ENCODE data around the gene NAP1L1. TPM values are rescaled to one million over a fixed set of nuclear protein-coding genes. Genes with fewer than 3 reads are reported as not detected.
"Not testable (repeated sequence)": the region's sequence is repeated elsewhere in the genome, so short reads cannot be mapped to it uniquely, and the experiment has no call there.

The NAP1L1 gene
- total RNA-seq, 2 experiments from 2014 or later, result 938 to 984 TPM

GRCh38 chr12:76006028-76006925 is 78.2 kb downstream of the NAP1L1 start:
- CTCF ChIA-PET, result no interaction called here
- POLR2A ChIA-PET, result no interaction called here

DNA sequence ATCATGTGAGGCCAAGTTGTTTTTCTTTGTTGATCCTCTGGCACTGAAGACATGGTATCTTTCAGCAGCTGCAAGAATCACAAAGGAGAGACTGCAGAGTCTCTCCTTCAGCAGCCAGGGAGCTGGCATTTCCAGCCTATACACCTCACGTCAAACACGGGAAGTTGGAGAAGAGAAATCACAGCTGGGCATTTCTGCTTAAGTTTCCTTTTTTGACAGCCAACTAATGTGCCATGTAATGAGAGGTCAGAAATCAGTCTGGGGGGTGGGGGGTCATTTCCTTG is 81.2 kb downstream of the NAP1L1 start:
- CTCF ChIA-PET, result no interaction called here

GRCh38 chr12:76002598-76003354 is 81.7 kb downstream of the NAP1L1 start:
- ChIA-PET CTCF (interaction anchor here (1.4 kb wide), 1 partner anchor 9 kb away, joined by 3 read pairs; no protein-coding TSS in a partner anchor), POLR2A (no interaction called here)

More for the DNA sequence above, 81.2 kb downstream of the NAP1L1 start:
- POLR2A ChIA-PET, result no interaction called here

GRCh38 chr12:75998292-75999063 is 86.0 kb downstream of the NAP1L1 start:
- CTCF ChIA-PET, result no interaction called here
- POLR2A ChIA-PET, result no interaction called here

DNA sequence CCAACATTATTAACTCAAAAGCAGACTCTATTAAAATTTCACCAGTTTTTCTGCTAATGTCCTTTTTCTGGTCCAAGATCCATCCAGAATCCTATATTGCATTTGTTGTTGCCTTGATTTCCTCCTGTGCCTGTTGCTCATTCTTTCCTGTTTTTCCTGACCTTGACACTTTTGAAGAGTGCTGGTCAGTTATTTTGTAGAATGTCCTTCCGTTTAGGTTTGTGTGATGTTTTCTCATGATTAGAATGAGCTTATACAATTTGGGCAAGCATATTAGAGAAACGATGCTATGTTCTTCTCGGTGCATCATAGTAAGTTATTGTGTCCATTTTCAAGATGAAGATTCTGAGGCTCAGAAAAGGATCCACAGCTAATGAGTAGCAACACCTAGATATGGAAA is 86.8 kb downstream of the NAP1L1 start:
- ChIA-PET POLR2A (no interaction called here), CTCF (no interaction called here)

- CTCF ChIA-PET, result interaction anchor here (1.0 to 1.2 kb wide), 2 partner anchors 10 to 15 kb away, joined by 3 to 7 read pairs; no protein-coding TSS in a partner anchor
- POLR2A ChIA-PET, result interaction anchor here (1.1 kb wide), 1 partner anchor 34 kb away, joined by 4 read pairs; the partner anchor contains the start of gene PHLDA1
Observed at GRCh38 chr12:75996861-75997447, 87.5 kb downstream of the NAP1L1 start.

DNA sequence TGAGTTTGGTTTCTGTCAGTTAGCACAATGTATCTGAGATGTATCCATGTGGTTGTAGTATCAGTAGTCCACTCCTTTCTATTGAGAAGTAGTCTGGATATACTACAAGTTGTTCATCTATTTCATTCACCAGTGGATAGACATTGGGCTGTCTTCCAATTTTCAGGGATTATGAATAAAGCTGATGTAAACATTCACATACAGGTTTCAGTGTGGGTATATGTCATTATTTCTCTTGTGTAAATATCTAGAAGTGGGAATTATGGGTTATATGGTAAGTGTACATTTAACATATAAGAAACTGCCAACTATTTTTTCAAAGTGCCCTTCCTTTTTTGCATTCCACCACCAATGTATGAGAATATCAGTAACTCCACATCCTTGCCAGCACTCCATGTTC is 88.8 kb downstream of the NAP1L1 start:
- CTCF ChIA-PET, result interaction anchor here (1.0 to 1.2 kb wide), 2 partner anchors 9 to 16 kb away, joined by 3 to 7 read pairs; no protein-coding TSS in a partner anchor
- POLR2A ChIA-PET, result interaction anchor here (1.1 kb wide), 1 partner anchor 36 kb away, joined by 3 read pairs; the partner anchor contains the start of gene PHLDA1

GRCh38 chr12:75994069-75994740 is 90.3 kb downstream of the NAP1L1 start:
- CTCF ChIA-PET, result interaction anchor here (0.6 to 1.5 kb wide), 4 partner anchors 17 to 588 kb away, joined by 3 to 4 read pairs (median 3); partner anchors contain the start of gene PHLDA1
- POLR2A ChIA-PET, result interaction anchor here (0.6 to 1.9 kb wide), 3 partner anchors 27 to 164 kb away, joined by 3 to 8 read pairs (median 3); partner anchors contain the start of gene PHLDA1

- POLR2A ChIA-PET, result interaction anchor here (0.6 kb wide), 1 partner anchor 207 kb away, joined by 4 read pairs; no protein-coding TSS in a partner anchor
- CTCF ChIA-PET, result interaction anchor here (1.2 to 2.0 kb wide), 2 partner anchors 13 to 29 kb away, joined by 4 read pairs; no protein-coding TSS in a partner anchor
Observed at GRCh38 chr12:75991753-75992152, 92.7 kb downstream of the NAP1L1 start.

GRCh38 chr12:75990189-75990912 is 94.1 kb downstream of the NAP1L1 start:
- ChIA-PET CTCF (interaction anchor here (0.7 to 2.0 kb wide), 3 partner anchors 11 to 358 kb away, joined by 3 to 4 read pairs (median 3); partner anchors contain the start of gene BBS10), POLR2A (interaction anchor here (0.5 kb wide), 1 partner anchor 218 kb away, joined by 3 read pairs; no protein-coding TSS in a partner anchor)

- CTCF ChIA-PET, result interaction anchor here (1.5 kb wide), 1 partner anchor 9 kb away, joined by 3 read pairs; no protein-coding TSS in a partner anchor
- POLR2A ChIA-PET, result not testable (repeated sequence)
Observed at GRCh38 chr12:75987709-75988108, 96.8 kb downstream of the NAP1L1 start.

Other genes with a start within 250 kb of the NAP1L1 start
- 10 to 100 TPM; 62.8 to 63.6 TPM for gene PHLDA1, start 52.9 kb downstream of the NAP1L1 start, total RNA-seq

Measured in activated CD8-positive, alpha-beta memory T cell treated with anti-CD3 and anti-CD28 coated beads for 36 hours (primary cell).